HG03342 (cell line): ENCODE measurements around the gene BTF3L4.
A peak's percentile ranks its signal among the peaks of the same experiment; 100 is the strongest.
"Not testable (repeated sequence)": the region's sequence is repeated elsewhere in the genome, so short reads cannot be mapped to it uniquely, and the experiment has no call there.

ENCODE experiments used
- ATAC-seq: cut with Tn5 transposase; IDR thresholded peaks from one replicate; pipeline ENCODE4 v1.9.1; 2021; ENCODE audit warnings: mild to moderate bottlenecking, moderate library complexity; ENCODE audit not compliant: unreplicated experiment

BTF3L4 gene

GRCh38 chr1:52056163-52056936 lies at the start of gene BTF3L4:
BTF3L4 (plus strand) TSS chr1:52056295; CDS start chr1:52059848, 3,553 bp downstream.
- ATAC-seq: peak; percentile 86

GRCh38 chr1:52007215-52008002 lies 48.7 kb upstream of the BTF3L4 start:
- ATAC-seq: no peak

- no peak for ATAC-seq
Measured at GRCh38 chr1:52008071-52008809, 47.9 kb upstream of the BTF3L4 start.

- ATAC-seq: no peak
Measured at GRCh38 chr1:52022133-52022532, 34.0 kb upstream of the BTF3L4 start.

- no peak for ATAC-seq
Measured at GRCh38 chr1:52026278-52026677, 29.8 kb upstream of the BTF3L4 start.

GRCh38 chr1:52028328-52028727 lies 27.8 kb upstream of the BTF3L4 start:
- ATAC-seq: no peak

- ATAC-seq: not testable (repeated sequence)
Measured at GRCh38 chr1:52028839-52029238, 27.3 kb upstream of the BTF3L4 start.

- ATAC-seq: no peak
Measured at GRCh38 chr1:52032124-52032784, 23.8 kb upstream of the BTF3L4 start.

- ATAC-seq: no peak
Measured at GRCh38 chr1:52032785-52033131, 23.3 kb upstream of the BTF3L4 start.

GRCh38 chr1:52033190-52034049 lies 22.7 kb upstream of the BTF3L4 start, which contains the start of gene KTI12:
KTI12 (minus strand) TSS chr1:52033810; CDS start chr1:52033761, 49 bp downstream.
- ATAC-seq: peak; percentile 90

- no peak for ATAC-seq
Measured at GRCh38 chr1:52034050-52034384, 22.1 kb upstream of the BTF3L4 start.

GRCh38 chr1:52037402-52037814 lies 18.7 kb upstream of the BTF3L4 start:
- no peak for ATAC-seq

- no peak for ATAC-seq
Measured at GRCh38 chr1:52037909-52038308, 18.2 kb upstream of the BTF3L4 start.

- ATAC-seq: no peak
Measured at GRCh38 chr1:52041551-52042185, 14.4 kb upstream of the BTF3L4 start.

GRCh38 chr1:52045236-52045635 lies 10.9 kb upstream of the BTF3L4 start:
- ATAC-seq: no peak

- not testable (repeated sequence) for ATAC-seq
Measured at GRCh38 chr1:52045666-52046195, 10.4 kb upstream of the BTF3L4 start.

GRCh38 chr1:52049337-52049736 lies 6.8 kb upstream of the BTF3L4 start:
- ATAC-seq: not testable (repeated sequence)

- ATAC-seq: no peak
Measured at GRCh38 chr1:52053862-52054261, 2.2 kb upstream of the BTF3L4 start.

GRCh38 chr1:52054496-52055065 lies 1.5 kb upstream of the BTF3L4 start:
- ATAC-seq: no peak
